HG02938 (cell line): ENCODE measurements around the gene ATP8B3.

ENCODE experiments used
- ATAC-seq: cut with Tn5 transposase; IDR thresholded peaks from one replicate; pipeline ENCODE4 v1.9.1; 2021; ENCODE audit warnings: mild to moderate bottlenecking, moderate library complexity; ENCODE audit not compliant: unreplicated experiment

ATP8B3 gene

DNA sequence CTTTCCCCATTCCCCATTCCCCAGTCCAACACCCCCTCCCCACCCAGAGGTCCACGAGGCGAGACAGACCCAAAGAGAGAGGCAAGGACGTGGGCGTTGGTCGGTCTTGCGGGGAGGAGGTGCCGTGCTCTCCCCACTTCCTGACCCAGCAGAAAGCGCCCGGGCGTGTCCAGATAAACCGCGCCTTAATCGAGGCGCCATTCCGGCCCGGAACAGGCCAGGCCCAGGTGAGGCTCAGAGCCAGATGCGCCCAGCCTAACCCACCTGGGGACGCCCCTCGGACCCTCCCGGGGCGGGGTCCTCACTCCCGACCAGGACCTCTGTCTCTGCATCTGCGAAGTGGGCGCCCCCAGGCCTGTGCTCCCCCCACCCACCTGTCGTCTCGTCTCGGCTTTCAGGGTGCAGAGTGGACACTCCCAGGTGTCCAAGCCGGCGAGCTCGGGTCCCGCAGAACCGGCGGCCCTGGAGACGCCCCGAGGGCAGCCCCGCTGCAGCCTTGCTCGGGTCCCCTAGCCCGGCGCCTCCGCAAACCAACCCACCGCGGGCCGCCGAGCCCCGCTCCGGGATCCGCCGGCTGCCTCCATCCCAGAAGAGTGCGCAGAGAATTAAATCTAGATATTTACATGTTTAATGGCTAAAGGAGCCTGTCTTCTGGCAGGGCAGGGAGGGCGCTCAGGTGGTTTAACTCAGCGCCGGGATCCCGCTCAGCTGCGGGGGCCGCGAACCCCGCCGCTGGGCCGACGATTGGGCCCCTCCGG, 63.8 kb downstream of the ATP8B3 start:
- ATAC-seq, result no peak

DNA sequence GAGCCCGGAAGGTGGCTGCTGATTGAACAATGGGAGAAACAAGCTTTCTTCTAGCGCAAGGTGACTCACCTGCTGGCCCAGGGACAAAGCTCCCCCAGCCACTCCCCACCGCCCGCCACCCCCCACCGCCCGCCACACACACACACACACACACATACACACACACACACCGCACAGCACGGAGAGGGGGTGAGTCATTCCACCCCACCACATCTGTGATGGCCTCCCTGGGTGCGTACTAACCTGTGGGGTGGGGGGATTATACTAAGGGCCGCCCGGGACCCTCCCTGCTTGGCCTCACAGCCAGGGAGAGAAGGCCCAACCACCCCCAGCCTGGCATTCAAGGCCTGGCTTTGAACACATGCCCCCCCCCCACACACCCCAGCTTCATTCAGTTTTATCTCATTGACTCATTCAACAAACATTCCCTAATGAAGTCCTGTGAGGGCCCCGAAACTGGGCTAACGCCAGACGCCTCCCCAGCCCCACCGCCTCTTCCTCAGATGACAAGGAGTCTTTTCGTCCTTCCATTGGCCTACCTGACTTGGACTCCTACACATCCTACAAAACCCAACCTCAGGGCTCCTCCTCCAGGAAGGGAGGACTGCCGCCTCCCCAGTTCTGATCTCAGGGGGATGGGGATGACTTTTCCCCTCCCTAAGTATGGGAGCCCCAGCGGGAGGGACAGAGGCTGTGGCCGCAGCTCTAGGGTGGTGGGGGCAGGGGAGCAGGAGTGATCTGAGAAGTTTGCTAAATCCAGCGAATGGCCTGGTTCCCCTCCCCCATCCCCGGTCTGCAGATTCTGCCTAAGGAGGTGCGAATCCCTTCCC, 64.6 kb downstream of the ATP8B3 start:
- ATAC-seq, result no peak

DNA sequence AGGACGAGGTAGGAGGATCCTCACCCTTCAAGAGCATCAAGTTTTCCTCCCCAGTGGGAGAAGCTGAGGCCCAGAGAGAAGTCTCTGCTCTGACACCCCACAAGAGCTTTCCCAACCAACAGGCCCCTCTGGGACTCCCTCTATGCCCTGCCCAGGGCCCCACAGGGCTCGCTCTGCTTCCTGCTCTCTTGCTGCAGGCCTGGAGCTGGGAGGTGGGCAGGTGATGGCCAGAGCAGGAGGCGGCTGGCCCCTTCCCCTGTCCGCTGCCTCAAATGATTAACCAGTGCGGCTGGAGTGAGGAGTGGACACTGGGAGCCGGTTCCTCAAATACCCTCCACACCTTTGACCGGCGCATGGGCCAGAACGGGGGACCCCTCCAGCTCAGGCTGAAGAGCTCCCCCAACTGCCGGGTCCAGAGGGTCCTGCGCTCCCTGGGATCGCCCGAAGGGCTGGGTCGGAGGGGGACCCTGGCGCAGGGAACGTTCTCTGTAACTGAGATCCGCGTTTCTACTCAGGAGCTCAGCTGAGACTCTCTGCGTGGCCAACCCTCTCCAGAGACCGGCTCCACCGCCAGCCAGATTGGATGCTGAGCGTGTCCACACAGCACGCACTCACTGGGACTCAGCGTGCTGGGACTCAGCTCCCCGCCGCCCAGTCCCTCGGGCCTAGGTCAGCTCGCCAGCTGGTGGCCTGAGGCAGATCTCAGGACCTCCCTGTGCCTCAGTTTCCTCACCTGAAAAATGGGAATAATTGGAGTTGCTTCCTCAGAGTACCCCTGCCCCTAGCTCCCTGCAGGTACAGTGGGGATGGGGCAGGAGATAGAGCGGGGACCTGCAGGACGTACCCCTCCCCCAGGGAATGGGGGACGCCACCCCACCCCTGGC, 65.4 kb downstream of the ATP8B3 start:
- ATAC-seq, result no peak

DNA sequence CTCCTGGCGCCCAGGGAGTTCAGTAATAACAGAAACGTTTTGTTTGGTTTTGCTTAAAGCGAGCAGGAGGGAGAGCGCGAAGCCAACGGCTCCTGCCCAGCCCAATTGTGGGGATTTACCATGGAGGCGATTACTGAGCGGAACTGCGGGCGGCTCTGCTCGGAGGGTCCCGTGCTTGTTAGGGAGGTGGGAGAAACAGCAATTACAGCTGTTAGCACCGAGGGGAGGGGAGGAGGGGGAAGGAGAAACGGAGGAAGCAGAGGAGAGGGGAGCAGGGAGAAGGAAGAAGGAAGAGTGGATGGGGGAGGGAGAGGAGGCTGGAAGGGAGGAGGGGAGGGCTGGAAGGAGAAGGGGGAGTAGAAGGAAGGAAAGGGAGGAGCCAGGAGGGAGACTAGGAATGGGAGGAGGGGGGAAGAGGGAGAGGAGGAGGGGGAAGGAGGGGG, 66.5 kb downstream of the ATP8B3 start:
- no peak for ATAC-seq

DNA sequence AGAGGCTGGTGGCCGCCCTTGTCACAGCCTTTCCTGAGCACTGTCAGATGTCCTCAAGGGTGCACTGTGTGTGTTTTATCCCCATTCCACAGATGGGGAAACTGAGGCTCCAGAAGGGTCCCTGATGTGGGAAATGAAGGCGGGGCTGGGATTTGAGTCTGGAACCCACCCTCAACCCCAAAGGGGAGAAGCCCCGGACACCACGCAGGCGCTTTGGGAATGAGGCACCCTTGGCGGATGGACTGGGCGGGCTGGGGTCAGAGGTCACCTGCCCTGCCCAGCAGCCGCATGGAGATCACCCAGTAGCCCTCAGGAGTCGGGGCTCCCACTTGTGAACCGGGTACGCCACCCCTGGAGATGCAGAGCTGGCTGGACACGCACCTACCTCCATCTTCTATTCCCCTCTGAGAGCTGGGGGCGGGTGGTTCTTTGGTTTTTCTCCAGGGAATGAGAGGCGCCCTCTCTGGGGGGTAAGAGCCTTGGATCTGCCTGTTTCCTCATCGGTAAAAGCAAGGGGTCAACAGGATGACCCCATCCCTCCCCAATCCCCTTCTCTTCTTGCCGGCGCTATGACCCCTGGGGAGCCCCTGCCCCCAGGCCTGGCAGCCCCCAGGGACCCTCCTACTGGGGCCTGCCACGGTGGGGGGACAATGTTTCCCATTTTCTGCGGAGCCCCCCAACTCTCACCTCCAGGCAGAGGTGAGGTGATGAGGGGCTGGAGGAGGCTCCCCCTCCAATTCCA, 67.1 kb downstream of the ATP8B3 start:
- no peak for ATAC-seq

GRCh38 chr19:1744133-1744665, 67.9 kb downstream of the ATP8B3 start:
- ATAC-seq, result no peak

DNA sequence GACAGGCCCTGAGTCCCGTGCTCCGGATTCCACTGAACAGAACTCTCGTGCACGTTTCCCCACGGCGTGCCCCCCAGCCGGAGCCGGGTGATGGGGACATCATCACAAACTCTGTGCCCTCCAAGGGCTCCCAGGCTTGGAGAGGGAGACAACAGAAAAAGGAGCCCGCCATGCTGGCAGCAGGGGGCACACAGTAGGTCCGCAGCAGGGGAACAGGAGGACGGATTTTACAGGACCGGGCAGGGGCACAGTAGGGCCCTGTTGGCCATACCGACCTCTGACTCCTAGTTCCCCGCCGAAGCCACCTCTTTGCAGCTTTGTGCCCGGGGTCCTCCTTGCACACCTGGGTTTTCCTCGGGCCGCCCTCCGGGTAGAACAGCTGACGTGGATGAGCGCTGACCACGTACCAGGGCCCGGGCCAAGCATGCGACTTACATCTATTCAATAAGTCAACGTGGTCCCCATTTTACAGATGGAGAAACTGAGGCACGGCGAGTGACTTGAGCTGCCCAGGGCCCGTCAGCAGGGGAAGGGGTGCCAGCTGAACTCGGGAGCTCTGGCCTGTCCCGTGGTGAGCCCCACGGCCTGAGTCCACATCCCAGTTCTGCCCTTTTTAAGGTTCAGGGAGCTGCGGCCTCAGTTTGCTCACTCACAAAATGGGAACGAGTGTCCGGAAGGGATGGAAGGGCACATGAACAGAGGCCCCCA, 68.9 kb downstream of the ATP8B3 start:
- no peak for ATAC-seq

- ATAC-seq, result no peak
Measured at GRCh38 chr19:1739960-1740629, 72.0 kb downstream of the ATP8B3 start.

GRCh38 chr19:1736927-1737326, 75.1 kb downstream of the ATP8B3 start:
- ATAC-seq, result no peak

- no peak for ATAC-seq
Measured at GRCh38 chr19:1736280-1736679, 75.8 kb downstream of the ATP8B3 start.

DNA sequence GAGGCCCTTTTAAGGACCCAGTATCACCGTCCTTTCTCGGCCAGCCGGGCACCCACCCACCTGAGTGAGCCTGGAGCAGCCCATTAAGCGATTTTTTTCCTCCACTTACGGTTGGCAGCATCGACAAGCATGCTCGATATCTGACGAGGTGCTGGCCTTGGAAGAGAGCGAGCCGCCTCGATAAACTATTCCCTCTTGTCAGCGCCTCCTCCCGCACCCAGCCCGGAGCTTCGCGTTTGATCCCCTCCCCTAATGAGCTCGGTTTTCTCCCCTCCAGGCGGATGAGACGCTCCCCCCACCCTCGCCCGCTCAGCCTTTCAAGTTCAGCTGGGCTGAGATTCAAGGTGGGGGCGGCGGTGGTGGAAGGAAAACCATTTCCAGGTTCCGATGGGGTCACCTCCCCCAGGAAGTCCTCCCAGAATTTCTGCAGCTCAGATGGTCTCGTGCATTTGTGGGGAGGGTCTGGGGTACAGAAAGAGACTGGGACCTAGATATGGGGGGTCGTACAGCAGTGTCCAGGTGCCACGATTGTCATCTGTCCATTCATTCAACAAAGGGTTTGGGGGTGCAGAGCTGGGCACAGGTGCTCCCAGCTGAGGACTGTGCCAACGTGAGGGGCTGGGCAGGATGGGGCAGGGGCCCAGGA, 77.6 kb downstream of the ATP8B3 start:
- no peak for ATAC-seq
